DND-41 (cell line): ENCODE results near the gene IL17REL.

ENCODE experiments used
- ATAC-seq: fragments of 200-7000 bp; cut with Tn5 transposase; 3 replicates; pipeline ENCODE4 v1.9.1; 2021; ENCODE audit warnings: low read depth; ENCODE audit not compliant: insufficient read depth
- DNase-seq: peaks from one replicate; pipeline ENCODE4 v3.0.0-alpha.2; 2020
- H2AFZ ChIP-seq: 2 replicates; pipeline ENCODE4 v1.6.0; 2012; ENCODE audit warnings: low read depth, low read length
- H3K27ac ChIP-seq: 2 replicates; pipeline ENCODE4 v1.5.1; 2012; ENCODE audit warnings: low read length, inconsistent platforms
- H3K27me3 ChIP-seq: fragments of 200-600 bp; sonication (generic); 2 replicates; pipeline ENCODE4 v1.6.0; 2012; ENCODE audit warnings: low read length, mild to moderate bottlenecking, inconsistent platforms; ENCODE audit not compliant: insufficient read depth, poor library complexity
- H3K36me3 ChIP-seq: 2 replicates; pipeline ENCODE4 v1.5.1; 2012; ENCODE audit warnings: low read length, inconsistent platforms; ENCODE audit not compliant: insufficient read depth
- H3K4me1 ChIP-seq: 2 replicates; pipeline ENCODE4 v1.5.1; 2012; ENCODE audit warnings: mild to moderate bottlenecking, low read length; ENCODE audit not compliant: insufficient read depth
- H3K4me2 ChIP-seq: 2 replicates; pipeline ENCODE4 v1.6.0; 2012; ENCODE audit warnings: mild to moderate bottlenecking, moderate library complexity, low read length, inconsistent platforms; ENCODE audit not compliant: insufficient read depth
- H3K4me3 ChIP-seq, 2 experiments: fragments of 200-600 bp in 1 of 2; shearing (Covaris generic) in 1 of 2; 2 replicates each; pipeline ENCODE4 v1.5.1; 2012 to 2016; ENCODE audit warnings: inconsistent platforms in 2 of 2, low read length in 2 of 2, mild to moderate bottlenecking in 2 of 2, low read depth in 1 of 2, moderate library complexity in 1 of 2
- H3K79me2 ChIP-seq: 2 replicates; pipeline ENCODE4 v1.6.0; 2012; ENCODE audit warnings: low read length, inconsistent platforms; ENCODE audit not compliant: insufficient read depth
- H3K9ac ChIP-seq: 2 replicates; pipeline ENCODE4 v1.6.0; 2012; ENCODE audit warnings: low read depth, mild to moderate bottlenecking, inconsistent platforms, low read length, moderate library complexity
- H3K9me3 ChIP-seq: 2 replicates; pipeline ENCODE4 v1.5.1; 2012; ENCODE audit warnings: low read length, moderate library complexity, mild to moderate bottlenecking, inconsistent platforms; ENCODE audit not compliant: insufficient read depth, severe bottlenecking
- H4K20me1 ChIP-seq: 2 replicates; pipeline ENCODE4 v1.6.0; 2012; ENCODE audit warnings: low read length; ENCODE audit not compliant: insufficient read depth
- CTCF ChIP-seq: IDR thresholded peaks from 2 replicates; pipeline ENCODE4 v1.5.1; 2012; ENCODE audit warnings: borderline replicate concordance, low read length, moderate library complexity, mild to moderate bottlenecking; ENCODE audit not compliant: poor library complexity, severe bottlenecking; ENCODE audit errors: extremely low read depth
- EZH2 ChIP-seq: IDR thresholded peaks from 3 replicates; pipeline ENCODE4 v1.6.1; 2012; ENCODE audit warnings: borderline replicate concordance, low read depth, mild to moderate bottlenecking, moderate library complexity, low read length, inconsistent platforms; ENCODE audit not compliant: severe bottlenecking

IL17REL gene

DNA sequence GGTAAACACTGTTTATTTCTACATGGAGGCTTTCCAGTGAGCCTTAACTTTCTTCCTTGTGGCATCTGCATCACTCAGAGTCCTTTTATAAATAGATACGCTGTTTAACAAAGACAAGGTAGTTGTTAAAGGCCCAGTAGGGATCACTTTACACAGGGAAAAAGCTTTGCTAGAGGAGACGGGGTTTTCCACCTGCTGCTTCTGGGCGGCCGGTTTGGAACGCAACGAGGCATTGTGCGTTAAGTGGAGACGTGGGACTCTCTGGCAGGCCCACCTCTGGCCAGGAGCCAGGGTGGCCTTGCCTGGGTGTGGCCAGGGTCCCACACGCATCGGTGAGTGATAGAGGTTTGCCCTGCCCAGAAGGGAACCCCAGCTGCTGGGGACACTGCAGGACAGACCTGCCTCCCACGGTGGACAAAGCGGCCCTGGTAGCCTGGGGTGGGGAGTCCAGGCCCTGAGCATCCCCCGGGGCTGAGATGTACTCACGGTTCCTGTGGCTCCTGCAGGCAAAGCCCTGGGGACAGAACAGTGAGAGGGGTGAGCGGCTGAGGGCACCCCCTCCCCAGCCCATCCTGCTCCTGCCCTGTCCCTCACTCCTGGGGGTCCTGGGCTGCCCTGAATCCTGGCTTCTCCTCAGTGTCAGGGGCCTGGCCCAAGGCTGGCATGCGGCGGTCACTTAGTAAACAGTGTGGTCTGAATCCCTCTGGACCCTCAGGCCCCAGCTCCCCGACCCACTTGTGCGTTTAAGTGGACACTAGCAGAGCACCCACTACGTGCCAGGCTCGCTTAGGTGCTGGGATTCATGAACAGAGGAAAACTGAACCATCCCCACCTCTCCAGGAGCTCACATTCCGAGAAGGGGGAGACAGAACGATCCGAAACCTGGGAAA, 4.2 kb downstream of the IL17REL start:
- H3K4me1 ChIP-seq: no peaks in the 10 kb centered on the region
- H3K4me2 ChIP-seq: no peak overlapping the region
- H4K20me1 ChIP-seq: no peaks in the 10 kb centered on the region
- H3K27ac ChIP-seq: no peak overlapping the region
- no peak overlapping the region for H3K9ac ChIP-seq
- no peak for TF ChIP-seq CTCF
- no peak for TF ChIP-seq EZH2
- no peak overlapping the region for H3K4me3 ChIP-seq
- no peak overlapping the region for H2AFZ ChIP-seq
- H3K9me3 ChIP-seq: no peaks in the 10 kb centered on the region
- H3K79me2 ChIP-seq: no peaks in the 10 kb centered on the region
- H3K27me3 ChIP-seq: no peaks in the 10 kb centered on the region
- DNase-seq: no peak
- no peak for ATAC-seq
- no peaks in the 10 kb centered on the region for H3K36me3 ChIP-seq

DNA sequence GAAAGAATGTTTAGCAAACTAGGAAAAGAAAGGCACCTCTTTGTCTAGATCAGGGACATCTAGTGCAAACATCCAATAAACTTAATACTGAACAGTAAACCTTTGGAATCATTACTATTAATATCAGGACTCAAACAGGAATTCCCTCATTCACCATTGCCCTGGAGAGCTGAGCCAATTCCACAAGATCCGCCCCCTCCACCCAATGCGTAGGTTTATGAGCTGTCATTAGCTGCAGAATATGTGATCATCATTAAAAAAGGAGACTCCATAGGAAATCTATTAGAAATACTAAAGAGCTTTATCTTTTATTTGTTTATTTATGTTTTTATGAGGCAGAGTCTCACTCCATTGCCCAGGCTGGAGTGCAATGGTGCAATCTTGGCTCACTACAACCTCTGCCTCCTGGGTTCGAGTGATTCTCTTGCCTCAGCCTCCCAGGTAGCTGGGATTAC, 5.5 kb downstream of the IL17REL start:
- TF ChIP-seq CTCF: no peak
- TF ChIP-seq EZH2: no peak
- Histone ChIP-seq H4K20me1 (no peaks in the 10 kb centered on the region), H2AFZ (no peak overlapping the region), H3K79me2 (no peaks in the 10 kb centered on the region), H3K36me3 (no peaks in the 10 kb centered on the region), H3K9ac (no peak overlapping the region), H3K9me3 (no peaks in the 10 kb centered on the region), H3K4me3 (no peak overlapping the region), H3K4me2 (no peak overlapping the region), H3K4me1 (no peaks in the 10 kb centered on the region), H3K27ac (no peak overlapping the region), H3K27me3 (no peaks in the 10 kb centered on the region)
- ATAC-seq: no peak
- no peak for DNase-seq

GRCh38 chr22:50004918-50005317, 7.6 kb downstream of the IL17REL start:
- Histone ChIP-seq H3K9me3 (no peaks in the 10 kb centered on the region), H3K27me3 (no peaks in the 10 kb centered on the region), H3K4me3 (no peak overlapping the region), H4K20me1 (no peaks in the 10 kb centered on the region), H3K79me2 (no peaks in the 10 kb centered on the region), H3K4me1 (no peaks in the 10 kb centered on the region), H2AFZ (no peak overlapping the region), H3K9ac (no peak overlapping the region), H3K4me2 (no peak overlapping the region), H3K36me3 (no peaks in the 10 kb centered on the region), H3K27ac (no peak overlapping the region)
- ATAC-seq: no peak
- DNase-seq: no peak
- no peak for TF ChIP-seq CTCF
- TF ChIP-seq EZH2: no peak
